ENCODE data around the gene RBBP8NL.

The RBBP8NL gene

DNA sequence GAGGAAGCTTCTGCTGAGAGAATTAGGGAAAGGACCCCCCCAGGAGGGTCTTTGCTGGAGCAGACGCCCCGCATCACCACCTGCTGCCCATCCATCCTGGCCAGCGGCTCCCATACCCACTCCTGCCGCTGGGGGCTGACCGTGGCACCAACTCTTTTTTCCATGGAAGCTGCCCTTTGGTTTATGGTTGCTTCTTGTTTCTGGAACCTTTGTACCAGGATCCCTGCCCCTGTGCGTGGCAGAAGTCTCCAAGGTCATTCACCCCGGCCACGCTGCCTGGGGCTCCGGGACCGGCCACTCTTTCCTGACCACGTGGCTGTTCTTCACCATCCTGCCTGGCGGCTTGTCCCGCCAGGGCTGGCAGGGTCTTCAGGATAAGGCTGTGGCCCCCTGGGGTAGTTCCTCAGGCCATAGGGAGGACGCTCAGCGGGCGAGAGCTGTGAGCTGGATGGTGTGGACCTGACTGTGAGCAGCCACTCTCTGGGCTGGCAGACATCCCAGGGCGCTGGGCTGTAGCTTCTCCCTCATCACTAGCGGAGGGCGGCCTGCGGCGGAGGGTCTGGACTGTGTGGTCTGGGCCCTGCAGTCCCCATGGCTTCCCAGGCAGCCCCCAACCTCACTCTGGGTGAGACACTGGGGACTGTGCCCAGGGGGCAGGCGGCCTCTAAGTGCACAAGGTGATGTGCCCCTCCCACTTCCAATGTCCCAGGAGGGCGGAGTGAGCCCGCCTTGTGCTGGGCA lies 22.8 kb upstream of the RBBP8NL start:
- Histone ChIP-seq H3K27ac (ENCODE audit: low read length) (no peak overlapping the region), H3K4me3 (ENCODE audit: low read depth in 1 of 2, low read length in 2 of 2) (no peak overlapping the region), H3K27me3 (ENCODE audit: insufficient read depth, low read length, poor library complexity) (peaks cover 3% of the 10 kb centered on the region), H4K20me1 (ENCODE audit: insufficient read depth, low read length) (peaks cover 17% of the 10 kb centered on the region; the same call in 1 of the 2 replicates), H3K4me2 (ENCODE audit: insufficient read depth, low read length) (no peak overlapping the region), H2AFZ (ENCODE audit: low read depth, low read length) (no peak overlapping the region), H3K9ac (ENCODE audit: low read depth, low read length) (no peak overlapping the region), H3K4me1 (ENCODE audit: insufficient read depth, low read length) (no peaks in the 10 kb centered on the region), H3K36me3 (ENCODE audit: insufficient read depth, low read length) (no peaks in the 10 kb centered on the region), H3K9me3 (ENCODE audit: insufficient read depth, low read length, severe bottlenecking) (no peaks in the 10 kb centered on the region), H3K79me2 (ENCODE audit: insufficient read depth, low read length) (no peaks in the 10 kb centered on the region)
- DNase-seq (no peak), ATAC-seq (ENCODE audit: insufficient read depth, low read depth) (no peak)
- TF ChIP-seq EZH2 (IDR thresholded peaks at IDR 0.05; ENCODE audit: borderline replicate concordance, low read depth, low read length, severe bottlenecking) = no peak
- TF ChIP-seq CTCF (IDR thresholded peaks at IDR 0.05; ENCODE audit: borderline replicate concordance, extremely low read depth, low read length, poor library complexity, severe bottlenecking) = no peak

- H3K9ac ChIP-seq (ENCODE audit: low read depth, low read length) = no peak overlapping the region
- no peaks in the 10 kb centered on the region for H3K27me3 ChIP-seq (ENCODE audit: insufficient read depth, low read length, poor library complexity)
- no peaks in the 10 kb centered on the region for H3K79me2 ChIP-seq (ENCODE audit: insufficient read depth, low read length)
- H2AFZ ChIP-seq (ENCODE audit: low read depth, low read length) = no peak overlapping the region
- no peaks in the 10 kb centered on the region for H3K36me3 ChIP-seq (ENCODE audit: insufficient read depth, low read length)
- H3K4me3 ChIP-seq (ENCODE audit: low read depth in 1 of 2, low read length in 2 of 2) = no peak overlapping the region
- ATAC-seq (ENCODE audit: insufficient read depth, low read depth) (no peak), DNase-seq (no peak)
- H3K9me3 ChIP-seq (ENCODE audit: insufficient read depth, low read length, severe bottlenecking) = no peaks in the 10 kb centered on the region
- H3K27ac ChIP-seq (ENCODE audit: low read length) = no peak overlapping the region
- no peaks in the 10 kb centered on the region for H3K4me1 ChIP-seq (ENCODE audit: insufficient read depth, low read length)
- no peak overlapping the region for H3K4me2 ChIP-seq (ENCODE audit: insufficient read depth, low read length)
- no peak for TF ChIP-seq EZH2 (IDR thresholded peaks at IDR 0.05; ENCODE audit: borderline replicate concordance, low read depth, low read length, severe bottlenecking)
- TF ChIP-seq CTCF (IDR thresholded peaks at IDR 0.05; ENCODE audit: borderline replicate concordance, extremely low read depth, low read length, poor library complexity, severe bottlenecking) = no peak
- peaks cover 25% of the 10 kb centered on the region; the same call in 1 of the 2 replicates for H4K20me1 ChIP-seq (ENCODE audit: insufficient read depth, low read length)
Measured at GRCh38 chr20:62448788-62449187, 21.4 kb upstream of the RBBP8NL start.

GRCh38 chr20:62448038-62448437 lies 20.7 kb upstream of the RBBP8NL start:
- no peak for TF ChIP-seq EZH2 (IDR thresholded peaks at IDR 0.05; ENCODE audit: borderline replicate concordance, low read depth, low read length, severe bottlenecking)
- no peak for TF ChIP-seq CTCF (IDR thresholded peaks at IDR 0.05; ENCODE audit: borderline replicate concordance, extremely low read depth, low read length, poor library complexity, severe bottlenecking)
- Histone ChIP-seq H3K9ac (ENCODE audit: low read depth, low read length) (no peak overlapping the region), H3K79me2 (ENCODE audit: insufficient read depth, low read length) (no peaks in the 10 kb centered on the region), H3K27me3 (ENCODE audit: insufficient read depth, low read length, poor library complexity) (no peaks in the 10 kb centered on the region), H3K4me2 (ENCODE audit: insufficient read depth, low read length) (no peak overlapping the region), H4K20me1 (ENCODE audit: insufficient read depth, low read length) (peaks cover 23% of the 10 kb centered on the region; the same call in 1 of the 2 replicates), H3K36me3 (ENCODE audit: insufficient read depth, low read length) (no peaks in the 10 kb centered on the region), H3K4me3 (ENCODE audit: low read depth in 1 of 2, low read length in 2 of 2) (no peak overlapping the region), H3K4me1 (ENCODE audit: insufficient read depth, low read length) (no peaks in the 10 kb centered on the region), H2AFZ (ENCODE audit: low read depth, low read length) (no peak overlapping the region), H3K9me3 (ENCODE audit: insufficient read depth, low read length, severe bottlenecking) (no peaks in the 10 kb centered on the region), H3K27ac (ENCODE audit: low read length) (no peak overlapping the region)
- no peak for DNase-seq
- ATAC-seq (ENCODE audit: insufficient read depth, low read depth) = no peak

Data from DND-41 (cell line).